Esophagus mucosa (tissue), 1 donor: ENCODE measurements around the gene MAP7. TPM values are rescaled to one million over a fixed set of nuclear protein-coding genes. Genes with fewer than 3 reads are reported as not detected.
"Not testable (repeated sequence)": the region's sequence is repeated elsewhere in the genome, so short reads cannot be mapped to it uniquely, and the experiment has no call there.

ENCODE experiments used
- ATAC-seq: fragments of 200-7000 bp; cut with Tn5 transposase; one replicate; pipeline ENCODE4 v1.9.1; 2020
- total RNA-seq: library from RNA; stranded (reverse); gene quantifications from one replicate; pipeline ENCODE4 v1.2.4, GENCODE V29; 2023
- donor health status: DM: yes; HTN: yes; CAD: no.

MAP7 gene
- total RNA-seq, 1 donor from 2014 or later = 29.9 TPM

DNA sequence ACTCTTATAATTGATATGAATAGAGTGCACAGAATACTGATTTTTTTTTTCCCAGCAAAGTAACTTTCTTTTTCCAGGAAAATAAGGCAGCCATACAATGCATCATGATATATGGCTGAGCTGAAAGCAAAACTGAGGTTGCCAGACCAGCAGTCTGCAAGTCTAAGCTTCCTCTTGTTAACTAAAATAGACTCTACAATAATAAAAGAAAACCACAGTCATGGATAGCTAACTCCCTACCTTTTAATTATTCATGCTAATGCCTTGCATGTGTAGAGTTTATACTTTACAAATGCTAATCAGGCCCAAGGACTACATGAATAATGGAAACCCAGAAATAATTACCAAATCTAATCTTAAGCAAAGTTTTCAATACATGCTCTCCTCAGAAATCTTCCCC, 47.4 kb downstream of the MAP7 start:
- ATAC-seq = no peak

DNA sequence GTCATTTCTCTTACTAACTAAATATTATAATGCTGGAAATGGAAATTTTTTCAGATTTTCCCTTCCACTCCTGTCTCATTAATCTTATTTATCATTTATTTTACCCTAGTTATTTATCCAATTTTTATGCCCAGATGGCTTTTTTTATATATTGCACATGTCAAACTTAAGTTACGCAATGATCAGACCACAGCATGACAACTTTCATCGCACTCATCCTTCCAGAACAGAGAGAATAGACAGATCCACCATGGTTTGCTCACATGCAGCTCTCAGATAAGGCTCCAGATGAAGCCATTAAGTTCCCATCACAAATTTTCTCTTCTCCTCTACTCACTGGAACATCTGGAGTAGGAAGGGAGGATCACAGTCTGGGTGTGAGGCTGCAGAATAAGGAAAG, 48.7 kb downstream of the MAP7 start:
- no peak for ATAC-seq

DNA sequence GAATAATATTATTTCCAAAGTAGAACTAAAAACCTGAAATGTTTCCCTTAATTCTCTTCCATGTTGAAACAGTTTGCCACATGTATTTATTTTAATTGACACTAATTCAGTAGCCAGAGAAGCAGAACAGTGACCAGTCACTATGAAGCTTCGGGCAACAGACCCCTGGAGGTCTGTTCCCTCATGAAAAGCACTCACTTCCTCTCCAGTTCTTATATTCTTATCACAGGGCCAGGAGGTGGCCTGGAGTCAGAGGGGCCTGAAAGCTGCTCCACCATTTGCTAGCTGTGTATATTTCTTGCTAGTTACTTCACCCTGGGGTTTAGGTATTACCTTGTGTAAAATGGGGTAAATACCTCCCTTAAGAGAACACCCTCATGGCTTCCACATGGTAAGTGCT, 49.1 kb downstream of the MAP7 start:
- no peak for ATAC-seq

DNA sequence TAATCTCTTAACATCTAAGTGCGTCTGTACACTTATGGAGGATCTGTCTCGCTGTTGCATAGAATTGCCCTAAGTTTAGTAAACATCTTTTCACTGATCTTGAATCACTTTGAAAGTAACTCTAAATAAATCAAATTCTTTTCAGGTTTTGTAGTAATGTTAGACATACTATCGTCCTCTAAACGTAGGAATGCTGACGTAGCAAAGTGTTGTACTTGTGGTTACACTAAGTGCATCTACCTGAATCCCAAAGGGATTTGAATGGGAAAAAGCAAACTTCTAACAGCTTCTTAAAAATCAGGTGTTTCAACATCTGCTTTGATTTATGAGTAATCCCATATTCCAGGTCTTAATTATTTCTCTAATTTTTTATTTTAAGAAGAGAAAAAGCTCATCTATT, 49.8 kb downstream of the MAP7 start:
- no peak for ATAC-seq

DNA sequence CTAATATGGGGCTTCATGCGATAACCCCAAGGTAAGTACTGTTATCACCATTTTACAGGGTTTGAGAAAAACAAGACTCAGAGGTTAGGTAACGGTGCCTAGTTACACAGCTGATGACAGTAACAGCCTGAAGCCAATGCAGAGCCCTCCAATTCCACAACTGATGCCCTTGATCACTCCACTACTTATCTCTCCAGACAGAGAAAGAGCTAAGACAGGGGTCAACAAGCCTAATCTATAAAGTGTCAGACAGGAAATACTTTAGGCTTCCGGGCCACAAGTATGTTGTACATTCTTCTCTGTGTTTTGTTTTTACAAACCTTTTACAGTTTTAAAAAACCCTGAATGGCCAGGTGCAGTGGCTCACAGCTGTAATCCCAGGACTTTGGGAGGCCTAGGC, 50.9 kb downstream of the MAP7 start:
- ATAC-seq = no peak

DNA sequence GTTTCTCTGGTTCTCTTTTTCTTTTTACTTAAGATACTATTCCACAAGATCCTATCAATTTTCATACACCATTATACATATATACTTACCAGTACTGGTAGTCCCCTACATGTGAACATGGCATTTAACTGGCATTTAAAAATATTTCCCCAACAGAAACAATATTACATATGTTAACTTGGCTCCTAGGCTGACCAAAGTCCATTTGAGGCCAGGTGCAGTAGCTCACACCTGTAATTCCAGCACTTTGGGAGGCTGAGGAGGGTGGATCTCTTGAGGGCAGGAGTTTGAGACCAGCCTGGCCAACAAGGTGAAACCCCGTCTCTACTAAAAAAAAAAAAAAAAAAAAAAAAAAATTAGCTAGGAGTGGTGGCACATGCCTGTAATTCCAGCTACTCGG, 53.8 kb downstream of the MAP7 start:
- not testable (repeated sequence) for ATAC-seq

DNA sequence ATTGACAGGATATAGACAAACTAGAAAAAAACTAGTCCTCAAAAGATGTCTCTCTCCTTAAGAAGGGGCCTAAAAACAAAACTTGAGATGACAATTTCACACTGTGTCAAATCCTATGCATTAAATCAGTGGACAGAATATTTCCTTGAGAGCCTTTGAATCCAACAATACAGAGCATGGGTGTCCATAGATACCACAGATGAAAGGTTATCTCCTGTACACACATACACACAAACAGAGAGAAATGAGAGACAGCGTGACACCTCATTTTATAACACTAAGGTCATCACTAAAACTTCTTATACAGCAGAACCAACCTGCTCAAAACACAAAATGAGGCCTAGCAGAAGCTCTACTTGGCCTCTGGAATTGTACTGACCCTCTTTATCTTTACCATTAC, 55.5 kb downstream of the MAP7 start:
- ATAC-seq = no peak

DNA sequence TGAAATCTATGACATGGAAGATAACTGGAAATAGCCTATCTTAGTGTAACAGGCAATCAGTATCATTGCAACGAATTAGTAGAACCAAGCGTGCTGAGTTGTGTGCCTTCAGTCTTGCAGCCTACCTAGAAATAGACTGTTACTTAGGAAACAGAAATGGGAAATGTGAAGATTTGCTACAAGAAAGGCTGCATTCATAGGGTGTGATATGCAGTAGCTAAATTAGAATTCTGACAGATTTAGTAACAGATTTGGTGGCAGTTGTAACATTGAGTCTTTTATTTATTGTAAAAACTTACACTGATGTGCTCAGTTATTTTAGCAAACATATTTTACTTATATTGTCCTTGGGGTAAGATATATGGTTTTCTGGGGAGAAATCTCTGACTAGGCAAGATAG, 56.2 kb downstream of the MAP7 start:
- no peak for ATAC-seq

DNA sequence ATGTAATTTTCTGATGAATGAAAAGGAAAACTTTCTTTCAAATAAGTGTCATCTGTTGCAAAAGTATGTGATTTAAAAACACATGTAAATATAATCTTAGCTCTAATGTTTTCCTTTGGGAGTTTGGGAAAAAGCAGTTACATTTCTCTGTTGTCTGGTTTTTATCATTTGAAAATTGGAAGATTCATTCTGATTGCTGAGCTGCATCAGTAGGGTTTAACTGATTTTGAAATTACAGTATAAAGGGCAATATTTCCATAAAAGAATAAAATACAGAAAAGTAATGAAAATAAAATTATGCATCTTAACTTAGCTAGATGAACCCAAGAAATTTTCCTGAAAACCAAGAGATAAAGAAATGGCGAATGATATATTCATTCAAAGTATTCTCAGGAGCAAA, 57.8 kb downstream of the MAP7 start:
- ATAC-seq = no peak

DNA sequence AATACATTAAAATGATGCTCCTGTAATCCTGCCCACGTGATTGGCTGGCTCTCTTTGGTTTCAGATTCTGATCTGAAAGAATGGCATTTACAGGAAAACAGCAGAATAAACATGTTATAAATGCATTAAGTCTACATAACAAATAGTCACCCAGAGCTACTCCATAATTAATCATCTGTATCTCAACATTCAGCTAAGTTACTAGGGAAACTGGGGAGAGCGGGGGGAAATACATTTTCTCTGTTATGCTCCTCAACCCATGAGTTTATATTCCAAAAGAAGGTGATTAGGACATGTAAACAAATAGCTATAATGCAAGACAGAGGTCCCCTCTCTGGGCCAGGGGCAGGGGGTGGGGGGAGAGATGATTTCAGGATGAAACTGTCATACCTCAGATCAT, 58.5 kb downstream of the MAP7 start:
- ATAC-seq = no peak

DNA sequence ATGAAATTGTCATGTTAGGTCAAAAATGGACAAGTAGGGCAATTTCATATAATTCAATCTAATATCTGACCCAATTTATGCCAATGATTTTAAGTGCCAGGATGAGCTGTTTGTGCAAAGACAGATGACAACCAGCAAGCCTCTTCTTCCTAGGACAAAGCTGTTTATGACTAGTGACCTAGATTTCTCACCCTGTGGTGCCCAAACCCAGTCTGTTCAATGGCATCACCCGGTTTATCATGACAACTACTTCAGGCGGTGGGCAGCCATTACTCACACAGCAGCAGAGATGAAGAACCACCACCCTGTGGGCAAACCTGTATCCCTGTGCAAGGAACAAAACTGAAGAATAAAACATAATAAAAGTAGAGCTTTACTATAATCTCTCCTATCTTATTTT, 59.0 kb downstream of the MAP7 start:
- no peak for ATAC-seq

DNA sequence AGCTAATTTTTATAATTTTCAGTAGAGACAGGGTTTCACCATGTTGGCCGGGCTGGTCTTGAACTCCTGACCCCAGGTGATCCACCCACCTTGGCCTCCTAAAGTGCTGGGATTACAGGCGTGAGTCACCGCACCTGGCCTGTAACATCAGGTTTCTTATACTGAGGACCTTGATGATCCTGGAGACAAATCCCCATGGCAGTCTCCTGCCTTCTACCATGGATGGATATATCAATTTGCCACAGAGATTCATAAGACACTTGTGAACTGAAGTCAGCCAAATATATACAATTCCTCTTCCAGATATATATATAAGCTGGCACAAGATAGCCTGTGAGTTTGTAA, 60.6 kb downstream of the MAP7 start:
- peak; percentile 74 for ATAC-seq

DNA sequence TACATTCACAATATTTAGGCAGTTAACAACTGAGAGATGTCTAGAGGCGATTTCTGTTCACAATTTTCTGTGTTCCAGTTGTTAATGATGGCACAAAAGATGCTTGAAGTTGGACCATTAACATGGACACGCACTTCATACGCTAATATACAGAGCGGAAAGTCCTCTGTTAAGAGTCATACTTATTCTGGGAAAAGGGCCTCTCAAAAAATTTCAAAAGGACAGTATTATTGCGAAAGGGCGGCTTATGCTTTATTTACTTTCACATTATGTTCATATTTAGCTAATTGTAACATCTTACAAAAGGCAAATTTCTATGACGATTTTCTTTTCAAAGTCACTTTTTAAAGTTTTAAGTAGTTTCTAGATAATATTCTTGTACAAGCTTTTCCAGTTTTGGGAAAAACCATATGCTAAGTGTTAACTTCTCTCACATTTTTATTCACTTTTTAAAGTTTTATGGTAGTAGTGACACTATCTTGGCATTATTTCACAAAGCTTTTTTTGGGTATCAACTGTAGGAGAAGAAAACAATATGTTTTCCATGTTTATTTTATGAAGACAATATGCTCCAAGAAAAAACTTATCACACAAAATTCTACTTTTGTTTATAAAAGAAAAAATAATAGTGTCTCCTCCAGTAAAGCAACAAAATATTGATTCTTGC, 62.3 kb downstream of the MAP7 start:
- ATAC-seq = no peak

DNA sequence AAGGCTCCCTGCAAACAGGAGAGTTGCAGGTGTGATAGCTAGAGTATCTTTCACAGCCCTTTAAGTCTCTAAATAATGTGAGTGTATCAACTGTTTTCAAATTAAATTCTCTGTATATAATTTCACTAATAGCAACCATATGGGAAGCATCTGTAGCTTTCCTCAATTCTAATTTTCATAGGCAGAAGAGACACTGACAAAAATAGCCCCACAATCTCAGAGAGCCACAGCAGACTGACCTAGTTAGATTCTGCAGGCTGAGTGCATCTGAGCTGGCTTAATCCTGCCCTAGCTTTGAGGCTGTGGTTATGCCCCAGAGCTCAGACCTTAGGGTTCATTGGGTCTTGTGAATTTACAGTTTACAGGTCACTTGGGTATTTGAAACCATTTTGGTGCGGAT, 63.9 kb downstream of the MAP7 start:
- no peak for ATAC-seq

DNA sequence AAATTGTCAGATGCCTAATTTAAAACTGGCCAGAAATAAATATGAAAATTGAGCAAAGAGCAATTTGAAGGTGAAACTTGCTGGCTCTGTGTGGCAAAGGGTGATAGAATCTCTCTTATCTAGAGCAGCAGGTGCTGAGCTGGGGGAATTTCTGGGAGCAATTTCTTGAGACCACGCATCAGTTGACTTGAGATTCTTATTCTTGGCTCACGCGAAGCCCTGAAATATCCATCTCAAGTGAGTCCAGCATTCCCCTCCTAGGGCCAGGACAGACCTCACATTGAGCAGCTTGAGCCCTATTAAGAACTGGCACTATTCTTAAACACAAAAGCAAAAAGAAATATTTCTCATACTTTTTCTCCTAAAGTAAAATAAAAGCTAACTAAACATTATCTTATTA, 66.3 kb downstream of the MAP7 start:
- ATAC-seq = no peak

DNA sequence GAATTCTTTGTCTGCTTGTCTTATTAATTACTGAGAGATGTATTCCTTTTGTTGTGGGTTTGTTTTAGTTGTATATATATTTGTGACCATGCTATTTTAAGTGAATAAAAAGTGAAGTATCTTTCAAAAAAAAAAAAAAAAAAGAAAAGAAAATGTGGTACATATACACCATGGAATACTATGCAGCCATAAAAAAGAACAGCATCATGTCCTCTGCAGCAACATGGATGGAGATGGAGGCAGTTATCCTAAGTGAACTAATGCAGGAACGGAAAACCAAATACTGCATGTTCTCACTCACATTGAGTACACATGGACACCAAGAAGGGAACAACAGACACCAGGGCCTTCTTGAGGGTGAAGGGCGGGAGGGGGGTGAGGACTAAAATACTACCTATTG, 67.2 kb downstream of the MAP7 start:
- not testable (repeated sequence) for ATAC-seq

DNA sequence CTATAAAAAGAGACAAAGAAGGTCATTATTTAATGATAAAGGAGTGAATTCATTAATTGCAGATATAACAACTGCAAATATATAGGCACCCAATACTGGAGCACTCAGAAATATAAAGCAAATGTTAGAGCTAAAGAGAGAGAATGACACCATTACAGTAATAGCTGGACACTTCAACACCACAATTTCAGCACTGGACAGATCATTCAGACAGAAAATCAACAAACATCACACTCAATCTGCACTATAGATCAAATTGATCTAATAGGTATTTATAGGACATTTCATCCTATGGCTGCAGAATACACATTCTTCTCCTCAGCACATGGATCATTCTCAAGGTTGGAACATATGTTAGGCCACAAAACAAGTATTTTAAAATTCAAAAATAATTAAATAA, 72.7 kb downstream of the MAP7 start:
- no peak for ATAC-seq

DNA sequence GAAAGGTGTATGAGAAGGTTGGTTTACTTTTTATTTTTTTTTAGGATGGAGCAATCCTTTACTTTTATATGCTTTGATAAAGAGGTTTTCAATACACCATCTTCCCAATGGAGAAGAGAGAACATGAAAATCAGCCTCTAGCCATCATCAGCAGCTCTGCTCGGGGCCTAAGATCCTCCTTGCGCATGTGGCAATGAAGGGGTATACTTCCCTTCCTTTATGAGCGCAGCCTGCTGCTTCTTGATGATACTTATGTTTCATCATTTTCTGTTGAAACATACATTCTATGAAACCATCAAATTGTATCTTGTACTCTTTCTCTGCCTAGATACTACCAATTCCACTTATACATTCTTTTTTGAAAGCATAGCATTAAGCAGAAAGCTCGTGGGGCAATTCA, 74.5 kb downstream of the MAP7 start:
- no peak for ATAC-seq

DNA sequence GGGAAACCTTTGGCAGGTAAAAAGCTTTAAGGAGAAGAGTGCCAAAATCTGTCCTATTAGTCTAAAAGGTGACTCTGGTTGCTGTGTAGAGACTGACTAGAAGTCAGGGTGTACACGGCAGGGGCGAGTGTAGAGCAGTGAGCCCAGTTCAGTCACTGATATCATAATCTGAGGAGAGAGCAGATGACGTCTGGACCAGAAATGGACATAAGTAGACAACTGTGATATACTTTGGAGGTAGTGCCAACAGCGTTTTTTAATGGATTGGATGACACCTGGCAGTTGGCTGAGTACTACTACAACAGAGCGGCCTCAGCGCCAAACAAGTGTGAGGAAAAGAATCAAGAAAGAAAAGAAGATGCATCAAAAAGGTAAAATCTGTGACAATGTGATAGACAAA, 76.0 kb downstream of the MAP7 start:
- no peak for ATAC-seq

DNA sequence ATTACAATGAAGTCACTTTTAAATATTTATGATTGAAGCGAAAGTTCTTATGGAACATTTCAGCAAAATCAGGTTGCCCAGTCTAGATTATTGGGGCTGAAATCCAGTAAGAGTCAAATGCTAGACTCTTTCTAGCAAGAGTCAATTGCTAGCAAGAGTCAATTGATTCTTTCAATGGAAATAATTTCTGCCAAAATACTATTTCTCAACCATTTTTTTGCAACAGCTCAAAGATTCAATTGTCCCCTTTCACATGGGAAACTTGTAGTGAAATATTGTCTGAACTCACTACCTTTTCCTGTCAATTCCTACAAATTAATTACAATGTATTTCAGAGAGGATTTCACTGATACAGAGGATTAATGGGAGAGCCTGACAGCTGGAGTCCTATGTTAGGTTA, 78.3 kb downstream of the MAP7 start:
- ATAC-seq = no peak

DNA sequence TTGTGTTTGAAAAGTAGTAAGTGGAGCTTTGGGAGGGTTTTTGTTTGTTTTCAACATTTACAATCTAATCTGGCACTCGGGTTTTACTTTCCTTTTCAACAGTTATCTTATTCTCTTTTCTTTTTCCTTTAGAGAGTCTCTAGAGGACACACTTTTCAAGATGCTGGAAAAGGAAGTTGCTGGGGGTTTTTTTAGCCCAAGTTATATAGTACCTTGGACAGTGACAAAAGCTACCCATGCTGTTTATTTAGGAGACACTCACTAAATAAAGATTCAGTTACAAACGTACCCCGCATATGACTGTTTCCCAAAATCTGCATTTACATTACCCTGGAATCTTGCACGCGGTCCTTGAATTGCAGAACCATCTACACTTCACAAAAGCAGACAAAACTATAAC, 78.8 kb downstream of the MAP7 start:
- no peak for ATAC-seq

DNA sequence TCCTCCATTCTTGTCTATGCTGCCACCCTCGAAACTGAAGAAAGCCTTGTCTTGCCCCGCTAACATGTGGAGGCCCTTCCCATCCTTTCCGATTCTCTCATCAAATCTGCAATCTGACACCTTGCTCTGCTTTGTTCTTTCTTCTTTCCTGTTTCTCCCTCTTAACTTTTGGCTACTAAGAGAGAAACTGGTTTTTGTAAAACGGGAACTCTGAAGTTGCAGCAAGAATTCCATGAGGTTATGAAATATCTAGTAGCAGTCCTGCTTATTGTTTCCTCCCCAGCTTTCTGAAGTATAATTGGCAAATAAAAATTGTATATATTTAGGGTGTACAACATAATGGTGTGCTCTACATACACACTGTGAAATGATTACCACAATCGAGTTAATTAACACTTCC, 80.2 kb downstream of the MAP7 start:
- ATAC-seq = no peak

DNA sequence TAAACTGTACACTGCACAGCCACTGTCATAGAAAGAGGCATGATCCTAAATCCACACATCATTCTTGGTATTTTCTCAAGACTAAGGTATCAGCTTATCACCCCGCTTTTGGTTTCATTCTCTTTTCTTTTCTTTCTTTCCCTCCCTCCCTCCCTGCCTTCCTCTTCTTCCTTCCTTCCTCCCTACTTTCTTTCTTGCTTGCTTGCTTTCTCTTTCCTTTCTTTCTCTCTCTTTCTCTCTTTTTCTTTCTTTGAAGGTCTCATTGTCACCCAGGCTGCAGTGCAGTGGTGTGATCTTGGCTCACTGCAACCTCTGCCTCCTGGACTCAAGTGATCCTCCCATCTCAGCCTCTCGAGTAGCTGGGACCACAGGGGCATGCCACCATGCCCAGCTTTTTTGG, 81.1 kb downstream of the MAP7 start:
- no peak for ATAC-seq

DNA sequence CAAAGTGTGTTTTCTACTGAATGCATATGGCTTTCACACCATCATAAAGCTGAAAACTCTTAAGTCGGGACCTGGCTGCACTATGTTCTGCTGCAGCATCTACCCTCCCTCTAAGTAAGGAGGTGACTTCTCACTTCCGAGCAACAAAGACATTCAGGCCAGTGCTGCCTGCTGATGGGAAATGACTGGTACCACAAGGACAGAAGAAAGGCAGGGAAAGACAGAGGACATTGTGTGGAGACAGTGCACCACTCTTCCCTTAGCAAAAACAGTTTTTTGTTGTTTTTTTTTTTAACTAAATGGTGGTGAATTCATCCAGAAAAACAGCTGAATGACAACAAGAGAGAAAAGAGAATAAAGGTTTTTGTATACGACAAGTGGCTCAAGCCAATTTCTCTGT, 81.5 kb downstream of the MAP7 start:
- no peak for ATAC-seq

DNA sequence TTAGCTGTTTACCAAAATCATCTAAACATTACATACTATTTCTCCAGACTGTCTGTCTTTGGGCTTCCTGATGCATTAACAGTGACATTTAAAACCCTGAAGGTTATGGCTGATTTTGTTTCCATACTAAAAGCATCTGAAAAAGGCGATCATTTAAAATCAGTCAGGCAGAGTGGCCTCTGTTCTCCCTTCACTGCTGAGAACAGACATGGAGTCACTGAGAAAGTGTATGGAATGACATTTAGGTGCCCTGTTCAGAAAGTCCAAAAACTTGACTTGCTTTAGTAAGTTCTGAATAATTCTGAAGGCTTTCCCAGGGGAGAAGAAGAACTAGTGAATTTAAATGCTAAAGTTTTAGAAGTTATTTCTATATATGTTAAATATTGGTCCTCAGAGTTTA, 83.0 kb downstream of the MAP7 start:
- ATAC-seq = no peak

DNA sequence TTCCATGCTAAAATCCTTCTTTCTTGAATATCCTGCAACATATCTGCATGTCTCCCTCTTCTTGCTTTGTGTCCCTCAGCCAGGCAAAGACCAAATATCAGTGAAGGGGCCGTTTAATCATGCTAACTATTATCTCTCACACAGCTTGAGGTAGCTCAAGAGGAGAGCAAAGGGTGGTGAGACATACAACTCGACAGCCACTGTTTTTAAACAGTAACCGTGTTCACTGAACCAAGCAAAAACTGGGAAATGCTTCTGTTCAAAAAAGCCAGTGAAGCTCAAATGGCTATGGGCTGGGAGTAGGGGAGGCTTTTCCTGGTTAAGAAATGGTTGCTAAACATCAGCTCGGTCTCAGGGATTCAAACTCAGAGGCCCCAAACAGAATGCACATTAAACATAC, 83.4 kb downstream of the MAP7 start:
- no peak for ATAC-seq
